Parathyroid adenoma (tissue), 2 donors: ENCODE data around the gene MRPL23.

Source experiments
- H2AFZ ChIP-seq: fragments of 300-600 bp; sonication (generic); one replicate; pipeline ENCODE4 v1.7.0; 2017; ENCODE audit warnings: antibody characterized with exemption, mild to moderate bottlenecking
- H3K27ac ChIP-seq: fragments of 300-600 bp; sonication (generic); one replicate; pipeline ENCODE4 v1.7.0; 2017
- H3K27me3 ChIP-seq: fragments of 300-600 bp; sonication (generic); one replicate; pipeline ENCODE4 v1.7.0; 2017; ENCODE audit warnings: low read length; ENCODE audit not compliant: control insufficient read depth, insufficient read depth
- H3K36me3 ChIP-seq: fragments of 300-600 bp; sonication (generic); one replicate; pipeline ENCODE4 v1.7.0; 2017; ENCODE audit warnings: low read length; ENCODE audit not compliant: control insufficient read depth, insufficient read depth
- H3K4me1 ChIP-seq: fragments of 300-600 bp; sonication (generic); one replicate; pipeline ENCODE4 v1.7.0; 2017; ENCODE audit warnings: control low read depth
- H3K4me2 ChIP-seq: fragments of 300-600 bp; sonication (generic); one replicate; pipeline ENCODE4 v1.7.0; 2017; ENCODE audit warnings: low read length
- H3K4me3 ChIP-seq: fragments of 300-600 bp; sonication (generic); one replicate; pipeline ENCODE4 v1.7.0; 2017; ENCODE audit warnings: low read depth, low read length
- H3K79me2 ChIP-seq: fragments of 300-600 bp; sonication (generic); one replicate; pipeline ENCODE4 v1.7.0; 2017; ENCODE audit warnings: control low read depth
- H3K9ac ChIP-seq: fragments of 300-600 bp; sonication (generic); one replicate; pipeline ENCODE4 v1.7.0; 2017; ENCODE audit warnings: mild to moderate bottlenecking
- H3K9me3 ChIP-seq: fragments of 300-600 bp; sonication (generic); one replicate; pipeline ENCODE4 v1.7.0; 2017; ENCODE audit warnings: low read length; ENCODE audit not compliant: control insufficient read depth
- TF ChIP-seq, protein P1 (sequence below): fragments of 300-600 bp; sonication (generic); IDR thresholded peaks from one replicate; pipeline ENCODE4 v1.7.0; 2017; ENCODE audit warnings: antibody characterized with exemption, mild to moderate bottlenecking
- donor health status: primary hyperparathyroidism.

Gene MRPL23

DNA sequence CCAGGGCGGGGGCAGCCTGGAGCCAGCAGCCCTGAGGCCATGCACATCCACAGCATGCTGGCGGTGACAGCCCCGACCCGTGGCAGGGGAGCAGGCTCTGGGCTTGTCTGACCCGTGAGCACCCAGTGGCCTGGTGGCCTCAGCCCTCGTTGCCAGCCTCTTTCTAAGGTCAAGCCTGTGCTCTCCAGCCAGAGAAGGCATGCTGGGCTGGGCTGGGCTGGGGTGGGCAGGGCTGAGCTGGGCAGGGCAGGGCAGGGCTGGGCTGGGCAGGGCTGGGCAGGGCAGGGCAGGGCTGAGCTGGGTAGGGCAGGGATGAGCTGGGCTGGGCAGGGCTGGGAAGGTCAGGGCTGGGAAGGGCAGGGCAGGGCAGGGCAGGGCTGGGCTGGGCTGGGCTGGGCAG is 39.9 kb downstream of the MRPL23 start:
- no peaks in the 10 kb centered on the region for H3K9me3 ChIP-seq
- no peak overlapping the region for H3K9ac ChIP-seq
- H3K4me3 ChIP-seq = no peak overlapping the region
- no peaks in the 10 kb centered on the region for H3K79me2 ChIP-seq
- H3K4me1 ChIP-seq = no peaks in the 10 kb centered on the region
- no peak overlapping the region for H2AFZ ChIP-seq
- H3K27me3 ChIP-seq = no peaks in the 10 kb centered on the region
- TF ChIP-seq, protein P1, sequence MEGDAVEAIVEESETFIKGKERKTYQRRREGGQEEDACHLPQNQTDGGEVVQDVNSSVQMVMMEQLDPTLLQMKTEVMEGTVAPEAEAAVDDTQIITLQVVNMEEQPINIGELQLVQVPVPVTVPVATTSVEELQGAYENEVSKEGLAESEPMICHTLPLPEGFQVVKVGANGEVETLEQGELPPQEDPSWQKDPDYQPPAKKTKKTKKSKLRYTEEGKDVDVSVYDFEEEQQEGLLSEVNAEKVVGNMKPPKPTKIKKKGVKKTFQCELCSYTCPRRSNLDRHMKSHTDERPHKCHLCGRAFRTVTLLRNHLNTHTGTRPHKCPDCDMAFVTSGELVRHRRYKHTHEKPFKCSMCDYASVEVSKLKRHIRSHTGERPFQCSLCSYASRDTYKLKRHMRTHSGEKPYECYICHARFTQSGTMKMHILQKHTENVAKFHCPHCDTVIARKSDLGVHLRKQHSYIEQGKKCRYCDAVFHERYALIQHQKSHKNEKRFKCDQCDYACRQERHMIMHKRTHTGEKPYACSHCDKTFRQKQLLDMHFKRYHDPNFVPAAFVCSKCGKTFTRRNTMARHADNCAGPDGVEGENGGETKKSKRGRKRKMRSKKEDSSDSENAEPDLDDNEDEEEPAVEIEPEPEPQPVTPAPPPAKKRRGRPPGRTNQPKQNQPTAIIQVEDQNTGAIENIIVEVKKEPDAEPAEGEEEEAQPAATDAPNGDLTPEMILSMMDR = no peak
- no peak overlapping the region for H3K4me2 ChIP-seq
- H3K36me3 ChIP-seq = no peaks in the 10 kb centered on the region
- H3K27ac ChIP-seq = no peak overlapping the region

DNA sequence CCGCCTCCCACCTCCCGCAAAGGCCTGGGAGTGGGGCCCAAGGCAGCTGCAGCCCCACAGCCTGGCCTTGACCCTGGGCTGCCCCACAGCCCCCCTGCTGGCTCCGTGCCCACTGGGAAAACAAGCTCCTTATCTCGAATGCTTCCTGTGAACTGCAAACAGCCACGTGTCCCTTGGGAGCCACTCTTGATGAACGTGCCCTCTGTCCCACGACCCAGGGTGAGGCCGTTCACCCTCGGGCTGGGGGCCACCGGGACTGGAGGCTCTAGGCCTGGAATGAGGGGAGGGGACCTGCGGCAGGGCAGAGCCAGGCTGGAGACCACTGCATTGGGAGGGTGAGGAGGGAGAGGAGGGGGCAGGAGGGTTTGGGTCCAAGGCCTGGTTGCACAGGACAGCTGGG is 41.0 kb downstream of the MRPL23 start:
- Histone ChIP-seq H3K27me3 (no peaks in the 10 kb centered on the region), H2AFZ (no peak overlapping the region), H3K9me3 (no peaks in the 10 kb centered on the region), H3K36me3 (no peaks in the 10 kb centered on the region), H3K4me2 (no peak overlapping the region), H3K9ac (no peak overlapping the region), H3K79me2 (no peaks in the 10 kb centered on the region), H3K27ac (no peak overlapping the region), H3K4me3 (no peak overlapping the region), H3K4me1 (no peaks in the 10 kb centered on the region)
- TF ChIP-seq, protein P1 = no peak

DNA sequence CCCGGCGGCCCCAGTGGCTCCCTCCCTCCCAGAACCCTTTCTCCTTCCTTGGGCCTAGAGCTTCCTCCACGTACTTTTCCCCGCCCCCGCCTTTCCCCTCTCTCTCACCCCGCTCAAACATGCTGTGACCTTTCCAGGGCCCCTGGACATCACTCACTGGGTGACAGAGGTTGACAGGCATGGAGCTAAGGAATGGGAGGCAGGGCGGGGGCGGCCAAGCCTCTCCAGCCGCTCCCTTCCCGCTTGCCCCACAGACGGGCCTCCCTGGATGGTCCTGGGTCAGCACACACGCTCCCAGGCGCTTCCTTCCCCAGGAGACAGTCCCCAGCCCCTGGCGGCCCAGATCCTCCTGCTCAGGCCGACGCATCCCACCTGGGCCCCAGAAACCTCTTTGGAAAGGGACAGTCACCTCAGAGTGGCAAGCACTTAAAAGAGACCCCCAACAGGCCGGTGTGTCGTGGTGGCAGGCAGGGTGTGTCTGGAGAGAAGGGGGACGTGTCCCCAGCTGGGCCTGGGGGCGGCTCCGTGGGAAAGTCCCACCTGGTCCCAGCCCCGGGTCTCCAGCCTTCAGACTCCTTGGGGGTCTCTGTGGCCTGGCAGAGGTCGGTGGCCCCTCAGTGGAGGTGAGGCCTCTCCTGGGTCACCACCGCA is 41.7 kb downstream of the MRPL23 start:
- Histone ChIP-seq H3K27ac (no peak overlapping the region), H3K4me1 (no peaks in the 10 kb centered on the region), H3K4me3 (no peak overlapping the region), H3K4me2 (no peak overlapping the region), H3K9ac (no peak overlapping the region), H3K36me3 (no peaks in the 10 kb centered on the region), H2AFZ (no peak overlapping the region), H3K79me2 (no peaks in the 10 kb centered on the region), H3K27me3 (no peaks in the 10 kb centered on the region), H3K9me3 (no peaks in the 10 kb centered on the region)
- TF ChIP-seq, protein P1 = no peak

DNA sequence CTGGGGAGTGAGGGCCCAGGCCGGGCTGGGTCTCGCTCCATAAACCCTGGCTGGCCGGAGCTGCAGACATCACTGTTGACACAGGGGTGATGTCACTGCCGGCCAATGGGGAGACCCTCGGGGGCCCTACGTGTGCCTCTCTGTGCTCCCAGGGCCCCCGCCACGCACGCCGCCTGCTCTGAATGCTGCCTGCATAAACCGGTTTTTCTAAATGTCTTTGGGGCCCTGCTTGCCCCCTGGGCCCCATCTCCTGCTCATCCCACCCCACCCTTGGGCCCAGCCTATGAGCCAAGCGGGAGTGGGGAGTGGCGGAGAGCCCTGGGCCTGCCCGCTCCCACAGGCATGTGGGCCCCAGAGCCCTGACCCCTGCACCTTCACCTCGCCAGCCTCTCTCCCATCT is 42.8 kb downstream of the MRPL23 start:
- no peaks in the 10 kb centered on the region for H3K4me1 ChIP-seq
- TF ChIP-seq, protein P1 = no peak
- H3K9ac ChIP-seq = no peak overlapping the region
- H3K27me3 ChIP-seq = no peaks in the 10 kb centered on the region
- no peak overlapping the region for H3K27ac ChIP-seq
- H2AFZ ChIP-seq = no peak overlapping the region
- H3K79me2 ChIP-seq = no peaks in the 10 kb centered on the region
- no peaks in the 10 kb centered on the region for H3K9me3 ChIP-seq
- H3K4me2 ChIP-seq = no peak overlapping the region
- H3K4me3 ChIP-seq = no peak overlapping the region
- H3K36me3 ChIP-seq = no peaks in the 10 kb centered on the region

DNA sequence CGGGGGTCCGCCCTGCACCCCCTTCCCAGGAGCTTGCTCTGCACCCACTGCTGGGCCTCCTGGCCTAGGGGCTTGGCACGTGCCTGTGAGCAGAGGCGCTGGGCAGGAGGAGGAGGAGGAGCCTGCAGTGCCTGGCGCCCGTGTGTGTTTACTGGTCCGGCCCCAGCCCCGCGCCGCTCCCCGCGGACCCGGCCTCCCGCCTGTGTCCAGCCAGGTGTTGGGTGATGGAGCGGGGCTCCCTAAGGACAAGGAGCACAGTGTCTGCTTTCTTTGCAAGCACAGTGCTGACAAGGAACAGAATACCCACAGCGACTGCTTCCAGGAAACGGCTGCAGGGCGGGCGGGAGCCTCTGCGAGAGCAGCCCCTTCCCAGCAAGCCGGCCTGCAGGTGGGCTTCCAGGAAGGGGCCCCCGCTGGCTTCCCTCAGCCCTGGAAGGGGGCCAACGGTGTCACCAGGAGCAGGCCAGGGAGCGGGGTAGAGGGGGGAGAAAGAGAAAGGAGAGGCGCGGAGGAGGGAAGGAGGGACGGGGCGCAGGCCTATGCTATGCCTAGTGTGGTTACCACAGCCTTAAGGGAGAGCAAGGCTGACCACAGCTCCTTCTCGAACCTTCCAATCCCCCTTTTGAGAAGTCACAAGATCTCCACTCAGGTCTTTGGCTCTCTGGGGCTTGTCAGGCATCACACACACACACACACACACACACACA is 43.9 kb downstream of the MRPL23 start:
- no peak overlapping the region for H2AFZ ChIP-seq
- no peaks in the 10 kb centered on the region for H3K79me2 ChIP-seq

More for the DNA sequence above, 43.9 kb downstream of the MRPL23 start:
- H3K27ac ChIP-seq = no peak overlapping the region
- H3K27me3 ChIP-seq = no peaks in the 10 kb centered on the region
- TF ChIP-seq, protein P1 = no peak
- no peaks in the 10 kb centered on the region for H3K9me3 ChIP-seq
- H3K9ac ChIP-seq = no peak overlapping the region
- H3K4me3 ChIP-seq = no peak overlapping the region
- H3K4me1 ChIP-seq = no peaks in the 10 kb centered on the region
- no peak overlapping the region for H3K4me2 ChIP-seq
- no peaks in the 10 kb centered on the region for H3K36me3 ChIP-seq
